NK-92 treated with Interleukin-12 subunit alpha and Interleukin-12 subunit beta, amount 100 ng/mL, for 24 hours (cell line): ENCODE results near the gene WDR5B.
"Not testable (repeated sequence)": the region's sequence is repeated elsewhere in the genome, so short reads cannot be mapped to it uniquely, and the experiment has no call there.

ENCODE experiments used
- DNase-seq: peaks from one replicate; lab custom pipeline; 2025; lab: John Stamatoyannopoulos, UW

The WDR5B gene

GRCh38 chr3:122415762-122416654 lies at the start of gene WDR5B:
TSS of gene WDR5B (minus strand) at chr3:122416062. CDS start at chr3:122415528, 534 bp downstream.
- no peak for DNase-seq

GRCh38 chr3:122464659-122465058 lies 48.8 kb upstream of the WDR5B start:
- DNase-seq = no peak

GRCh38 chr3:122462406-122462805 lies 46.5 kb upstream of the WDR5B start:
- DNase-seq = no peak

GRCh38 chr3:122461806-122462205 lies 45.9 kb upstream of the WDR5B start:
- DNase-seq = no peak

GRCh38 chr3:122458992-122459391 lies 43.1 kb upstream of the WDR5B start:
- DNase-seq = no peak

- no peak for DNase-seq
These were observed 41.8 kb upstream of the WDR5B start for GRCh38 chr3:122457706-122458105.

- no peak for DNase-seq
These were observed 40.2 kb upstream of the WDR5B start for GRCh38 chr3:122456074-122456473.

- DNase-seq = no peak
These were observed 35.5 kb upstream of the WDR5B start for GRCh38 chr3:122451371-122451770.

- not testable (repeated sequence) for DNase-seq
These were observed 32.4 kb upstream of the WDR5B start for GRCh38 chr3:122448218-122448617.

- not testable (repeated sequence) for DNase-seq
These were observed 28.6 kb upstream of the WDR5B start for GRCh38 chr3:122444491-122444887.

- not testable (repeated sequence) for DNase-seq
These were observed 28.1 kb upstream of the WDR5B start for GRCh38 chr3:122443762-122444490.

- no peak for DNase-seq
These were observed 27.2 kb upstream of the WDR5B start for GRCh38 chr3:122443090-122443489.

- DNase-seq = no peak
These were observed 20.1 kb upstream of the WDR5B start for GRCh38 chr3:122435950-122436349.

GRCh38 chr3:122430371-122430770 lies 14.5 kb upstream of the WDR5B start:
- no peak for DNase-seq

- DNase-seq = no peak
These were observed 12.1 kb upstream of the WDR5B start for GRCh38 chr3:122427857-122428471.

GRCh38 chr3:122421836-122422235 lies 6.0 kb upstream of the WDR5B start:
- no peak for DNase-seq

GRCh38 chr3:122421101-122421500 lies 5.2 kb upstream of the WDR5B start:
- DNase-seq = no peak

- no peak for DNase-seq
These were observed 1.1 kb upstream of the WDR5B start for GRCh38 chr3:122416966-122417365.

- DNase-seq = no peak
These were observed 638 bp downstream of the WDR5B start for GRCh38 chr3:122415104-122415744.

GRCh38 chr3:122414391-122414790 lies 1.5 kb downstream of the WDR5B start:
- no peak for DNase-seq

- no peak for DNase-seq
These were observed 5.2 kb downstream of the WDR5B start for GRCh38 chr3:122410639-122411038.

- DNase-seq = no peak
These were observed 5.8 kb downstream of the WDR5B start for GRCh38 chr3:122410111-122410510.
